GM23338 (cell line): ENCODE data around the gene RNF19B. TPM values are rescaled to one million over a fixed set of nuclear protein-coding genes. Genes with fewer than 3 reads are reported as not detected.

ENCODE experiments used
- ATAC-seq: fragments of 200-7000 bp; cut with Tn5 transposase; 3 replicates; pipeline ENCODE4 v1.9.1; 2020
- DNase-seq: peaks from one replicate; pipeline ENCODE4 v3.0.0-alpha.2; 2015; ENCODE audit warnings: low spot score
- H2AFZ ChIP-seq: fragments of 200-600 bp; sonication (generic); 2 replicates; pipeline ENCODE4 v1.8.0; 2016; ENCODE audit warnings: antibody characterized with exemption, mild to moderate bottlenecking, moderate library complexity
- H3F3A ChIP-seq: fragments of 200-600 bp; sonication (generic); replicated peaks from 2 replicates; pipeline ENCODE4 v1.8.0; 2017; ENCODE audit warnings: antibody characterized with exemption, mixed run types, low read depth
- H3K27ac ChIP-seq: fragments of 200-600 bp; sonication (generic); 2 replicates; pipeline ENCODE4 v1.6.1; 2016; ENCODE audit warnings: low read depth
- H3K27me3 ChIP-seq: fragments of 200-600 bp; sonication (generic); 2 replicates; pipeline ENCODE4 v1.8.0; 2016; ENCODE audit warnings: mild to moderate bottlenecking, mixed run types, moderate library complexity; ENCODE audit not compliant: insufficient read depth
- H3K36me3 ChIP-seq: fragments of 200-600 bp; sonication (generic); 2 replicates; pipeline ENCODE4 v1.8.0; 2016; ENCODE audit warnings: mild to moderate bottlenecking; ENCODE audit not compliant: insufficient read depth
- H3K4me1 ChIP-seq: fragments of 200-600 bp; sonication (generic); 2 replicates; pipeline ENCODE4 v1.8.0; 2016; ENCODE audit warnings: mild to moderate bottlenecking, moderate library complexity; ENCODE audit not compliant: insufficient read depth
- H3K4me2 ChIP-seq: fragments of 200-600 bp; sonication (generic); 2 replicates; pipeline ENCODE4 v1.7.1; 2017; ENCODE audit warnings: mixed run types
- H3K4me3 ChIP-seq: fragments of 200-600 bp; sonication (generic); 2 replicates; pipeline ENCODE4 v1.6.1; 2016; ENCODE audit warnings: mixed run types
- H3K79me2 ChIP-seq: fragments of 200-600 bp; sonication (generic); replicated peaks from 2 replicates; pipeline ENCODE4 v1.8.0; 2017; ENCODE audit warnings: mild to moderate bottlenecking; ENCODE audit not compliant: insufficient read depth
- H3K9me2 ChIP-seq: fragments of 200-600 bp; sonication (generic); 2 replicates; pipeline ENCODE4 v1.8.0; 2017; ENCODE audit not compliant: insufficient read depth
- H4K20me1 ChIP-seq: fragments of 200-600 bp; sonication (generic); replicated peaks from 2 replicates; pipeline ENCODE4 v1.8.0; 2017; ENCODE audit warnings: mild to moderate bottlenecking; ENCODE audit not compliant: insufficient read depth
- H3K27ac Mint-ChIP-seq: 2 replicates; pipeline ENCODE4 v1.8.0; 2020; ENCODE audit warnings: inconsistent platforms, mild to moderate bottlenecking, moderate library complexity, mixed read lengths
- H3K27me3 Mint-ChIP-seq: 3 replicates; pipeline ENCODE4 v1.8.0; 2022; ENCODE audit warnings: low read depth, mild to moderate bottlenecking, moderate library complexity, mixed read lengths, inconsistent platforms; ENCODE audit not compliant: insufficient read depth, poor library complexity
- H3K36me3 Mint-ChIP-seq: 3 replicates; pipeline ENCODE4 v1.8.0; 2021; ENCODE audit warnings: low read depth, mild to moderate bottlenecking, inconsistent platforms, moderate library complexity, mixed read lengths
- H3K4me1 Mint-ChIP-seq: 3 replicates; pipeline ENCODE4 v1.8.0; 2020; ENCODE audit warnings: mild to moderate bottlenecking, inconsistent platforms, mixed read lengths
- H3K4me3 Mint-ChIP-seq: 3 replicates; pipeline ENCODE4 v1.8.0; 2021; ENCODE audit warnings: moderate library complexity, mild to moderate bottlenecking, inconsistent platforms, mixed read lengths
- H3K9me3 Mint-ChIP-seq: 3 replicates; pipeline ENCODE4 v1.8.0; 2020; ENCODE audit warnings: moderate library complexity, mild to moderate bottlenecking, inconsistent platforms, mixed read lengths
- CREB1 ChIP-seq: fragments of 250-450 bp; sonication (Bioruptor Pico); IDR thresholded peaks from 2 replicates; pipeline ENCODE4 v1.5.0; 2020; ENCODE audit warnings: low read depth, mild to moderate bottlenecking, moderate library complexity
- EZH2 ChIP-seq: fragments of 200-600 bp; sonication (generic); IDR thresholded peaks from one replicate; pipeline ENCODE4 v1.8.0; 2017; ENCODE audit warnings: antibody characterized with exemption, mild to moderate bottlenecking, low read depth; ENCODE audit not compliant: unreplicated experiment
- EZH2phosphoT487 ChIP-seq: fragments of 200-600 bp; sonication (generic); IDR thresholded peaks from one replicate; pipeline ENCODE4 v1.8.1; 2018; ENCODE audit warnings: antibody characterized with exemption; ENCODE audit not compliant: unreplicated experiment
- JUNB ChIP-seq: IDR thresholded peaks from one replicate; pipeline ENCODE4 v1.6.1; 2016; ENCODE audit warnings: antibody characterized with exemption; ENCODE audit not compliant: unreplicated experiment
- POLR2AphosphoS5 ChIP-seq: IDR thresholded peaks from 2 replicates; pipeline ENCODE4 v1.6.1; 2016; ENCODE audit warnings: antibody characterized with exemption, low read depth
- STAT1 ChIP-seq: IDR thresholded peaks from one replicate; pipeline ENCODE4 v1.6.1; 2016; ENCODE audit warnings: antibody characterized with exemption; ENCODE audit not compliant: unreplicated experiment
- ZNF114 ChIP-seq: fragments of 250-450 bp; sonication (Bioruptor Pico); IDR thresholded peaks from 2 replicates; pipeline ENCODE4 v1.5.0; 2020; ENCODE audit warnings: mild to moderate bottlenecking, moderate library complexity
- ZNF331 ChIP-seq: fragments of 250-450 bp; sonication (Bioruptor Pico); IDR thresholded peaks from 2 replicates; pipeline ENCODE4 v1.5.0; 2020; ENCODE audit warnings: low read depth, mild to moderate bottlenecking, moderate library complexity
- polyA plus RNA-seq: library from polyadenylated mRNA; unstranded; fragments of >200 nt; fragmentation: Nextera tagmentation; extraction: Ambion mirVana; gene quantifications from 2 replicates; pipeline ENCODE4 v1.2.1, GENCODE V29; 2016
- total RNA-seq: library from RNA; depleted of rRNA; stranded (reverse); fragments of >200 nt; shearing (Covaris generic); gene quantifications from 2 replicates; pipeline ENCODE4 v1.2.3, GENCODE V29; 2014
- TF ChIP-seq, protein P1 (sequence below): IDR thresholded peaks from 2 replicates; pipeline ENCODE4 v1.6.1; 2016; ENCODE audit warnings: antibody characterized with exemption
- TF ChIP-seq, protein P2 (sequence below): fragments of 250-450 bp; sonication (Bioruptor Pico); IDR thresholded peaks from 2 replicates; pipeline ENCODE4 v1.5.0; 2020; ENCODE audit warnings: mild to moderate bottlenecking, moderate library complexity
- TF ChIP-seq, protein P3 (sequence below), 2 experiments: fragments of 200-600 bp in 1 of 2; sonication (generic) in 1 of 2; conservative IDR thresholded peaks; 2 replicates each; pipeline versions ENCODE4 v1.5.1 to v1.6.1; 2016 to 2017; ENCODE audit warnings: antibody characterized with exemption in 2 of 2, low read depth in 2 of 2, mild to moderate bottlenecking in 2 of 2, moderate library complexity in 1 of 2
- TF ChIP-seq, protein P4 (sequence below): IDR thresholded peaks from one replicate; pipeline ENCODE4 v1.6.1; 2018; ENCODE audit warnings: antibody characterized with exemption; ENCODE audit not compliant: unreplicated experiment

RNF19B gene
- total and polyA plus RNA-seq, 2 experiments from 2014 or later: 2.9 to 11.9 TPM

DNA sequence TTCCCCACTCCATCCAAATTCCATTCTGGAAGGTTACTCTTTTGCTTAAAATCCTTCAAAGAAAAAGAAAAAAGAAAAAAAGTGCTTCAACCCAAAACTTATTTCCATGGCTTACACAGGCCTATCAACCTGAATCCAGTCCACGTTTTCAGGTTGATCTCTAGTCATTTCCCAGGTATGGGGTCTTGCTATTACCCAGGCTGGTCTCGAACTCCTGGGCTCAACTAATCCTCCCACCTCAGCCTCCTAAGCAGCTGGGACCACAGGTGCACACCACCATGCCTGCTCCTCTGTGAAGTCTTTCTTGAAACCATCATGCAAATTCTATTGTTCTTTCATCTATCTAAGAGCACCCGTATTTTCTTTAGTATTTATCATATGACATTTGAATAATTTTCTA lies 7.6 kb downstream of the RNF19B start:
- no peaks in the 10 kb centered on the region for H3K27me3 ChIP-seq
- no peak overlapping the region for H2AFZ ChIP-seq
- H3K79me2 ChIP-seq: peaks cover 60% of the 10 kb centered on the region
- no peaks in the 10 kb centered on the region for H3K4me1 ChIP-seq
- H3K36me3 Mint-ChIP-seq: no peaks in the 10 kb centered on the region
- no peak overlapping the region for H3K27ac ChIP-seq
- no peak for DNase-seq
- no peaks in the 10 kb centered on the region for H3K36me3 ChIP-seq
- no peak overlapping the region for H3K27ac Mint-ChIP-seq
- no peak overlapping the region for H3K4me3 ChIP-seq
- TF ChIP-seq POLR2AphosphoS5 (no peak), EZH2 (no peak), CREB1 (CRISPR knock-in tag) (no peak), JUNB (no peak), EZH2phosphoT487 (no peak), ZNF331 (CRISPR knock-in tag) (no peak), ZNF114 (CRISPR knock-in tag) (no peak), STAT1 (no peak)
- TF ChIP-seq, protein P1, sequence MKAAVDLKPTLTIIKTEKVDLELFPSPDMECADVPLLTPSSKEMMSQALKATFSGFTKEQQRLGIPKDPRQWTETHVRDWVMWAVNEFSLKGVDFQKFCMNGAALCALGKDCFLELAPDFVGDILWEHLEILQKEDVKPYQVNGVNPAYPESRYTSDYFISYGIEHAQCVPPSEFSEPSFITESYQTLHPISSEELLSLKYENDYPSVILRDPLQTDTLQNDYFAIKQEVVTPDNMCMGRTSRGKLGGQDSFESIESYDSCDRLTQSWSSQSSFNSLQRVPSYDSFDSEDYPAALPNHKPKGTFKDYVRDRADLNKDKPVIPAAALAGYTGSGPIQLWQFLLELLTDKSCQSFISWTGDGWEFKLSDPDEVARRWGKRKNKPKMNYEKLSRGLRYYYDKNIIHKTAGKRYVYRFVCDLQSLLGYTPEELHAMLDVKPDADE: no peak
- TF ChIP-seq, protein P2, sequence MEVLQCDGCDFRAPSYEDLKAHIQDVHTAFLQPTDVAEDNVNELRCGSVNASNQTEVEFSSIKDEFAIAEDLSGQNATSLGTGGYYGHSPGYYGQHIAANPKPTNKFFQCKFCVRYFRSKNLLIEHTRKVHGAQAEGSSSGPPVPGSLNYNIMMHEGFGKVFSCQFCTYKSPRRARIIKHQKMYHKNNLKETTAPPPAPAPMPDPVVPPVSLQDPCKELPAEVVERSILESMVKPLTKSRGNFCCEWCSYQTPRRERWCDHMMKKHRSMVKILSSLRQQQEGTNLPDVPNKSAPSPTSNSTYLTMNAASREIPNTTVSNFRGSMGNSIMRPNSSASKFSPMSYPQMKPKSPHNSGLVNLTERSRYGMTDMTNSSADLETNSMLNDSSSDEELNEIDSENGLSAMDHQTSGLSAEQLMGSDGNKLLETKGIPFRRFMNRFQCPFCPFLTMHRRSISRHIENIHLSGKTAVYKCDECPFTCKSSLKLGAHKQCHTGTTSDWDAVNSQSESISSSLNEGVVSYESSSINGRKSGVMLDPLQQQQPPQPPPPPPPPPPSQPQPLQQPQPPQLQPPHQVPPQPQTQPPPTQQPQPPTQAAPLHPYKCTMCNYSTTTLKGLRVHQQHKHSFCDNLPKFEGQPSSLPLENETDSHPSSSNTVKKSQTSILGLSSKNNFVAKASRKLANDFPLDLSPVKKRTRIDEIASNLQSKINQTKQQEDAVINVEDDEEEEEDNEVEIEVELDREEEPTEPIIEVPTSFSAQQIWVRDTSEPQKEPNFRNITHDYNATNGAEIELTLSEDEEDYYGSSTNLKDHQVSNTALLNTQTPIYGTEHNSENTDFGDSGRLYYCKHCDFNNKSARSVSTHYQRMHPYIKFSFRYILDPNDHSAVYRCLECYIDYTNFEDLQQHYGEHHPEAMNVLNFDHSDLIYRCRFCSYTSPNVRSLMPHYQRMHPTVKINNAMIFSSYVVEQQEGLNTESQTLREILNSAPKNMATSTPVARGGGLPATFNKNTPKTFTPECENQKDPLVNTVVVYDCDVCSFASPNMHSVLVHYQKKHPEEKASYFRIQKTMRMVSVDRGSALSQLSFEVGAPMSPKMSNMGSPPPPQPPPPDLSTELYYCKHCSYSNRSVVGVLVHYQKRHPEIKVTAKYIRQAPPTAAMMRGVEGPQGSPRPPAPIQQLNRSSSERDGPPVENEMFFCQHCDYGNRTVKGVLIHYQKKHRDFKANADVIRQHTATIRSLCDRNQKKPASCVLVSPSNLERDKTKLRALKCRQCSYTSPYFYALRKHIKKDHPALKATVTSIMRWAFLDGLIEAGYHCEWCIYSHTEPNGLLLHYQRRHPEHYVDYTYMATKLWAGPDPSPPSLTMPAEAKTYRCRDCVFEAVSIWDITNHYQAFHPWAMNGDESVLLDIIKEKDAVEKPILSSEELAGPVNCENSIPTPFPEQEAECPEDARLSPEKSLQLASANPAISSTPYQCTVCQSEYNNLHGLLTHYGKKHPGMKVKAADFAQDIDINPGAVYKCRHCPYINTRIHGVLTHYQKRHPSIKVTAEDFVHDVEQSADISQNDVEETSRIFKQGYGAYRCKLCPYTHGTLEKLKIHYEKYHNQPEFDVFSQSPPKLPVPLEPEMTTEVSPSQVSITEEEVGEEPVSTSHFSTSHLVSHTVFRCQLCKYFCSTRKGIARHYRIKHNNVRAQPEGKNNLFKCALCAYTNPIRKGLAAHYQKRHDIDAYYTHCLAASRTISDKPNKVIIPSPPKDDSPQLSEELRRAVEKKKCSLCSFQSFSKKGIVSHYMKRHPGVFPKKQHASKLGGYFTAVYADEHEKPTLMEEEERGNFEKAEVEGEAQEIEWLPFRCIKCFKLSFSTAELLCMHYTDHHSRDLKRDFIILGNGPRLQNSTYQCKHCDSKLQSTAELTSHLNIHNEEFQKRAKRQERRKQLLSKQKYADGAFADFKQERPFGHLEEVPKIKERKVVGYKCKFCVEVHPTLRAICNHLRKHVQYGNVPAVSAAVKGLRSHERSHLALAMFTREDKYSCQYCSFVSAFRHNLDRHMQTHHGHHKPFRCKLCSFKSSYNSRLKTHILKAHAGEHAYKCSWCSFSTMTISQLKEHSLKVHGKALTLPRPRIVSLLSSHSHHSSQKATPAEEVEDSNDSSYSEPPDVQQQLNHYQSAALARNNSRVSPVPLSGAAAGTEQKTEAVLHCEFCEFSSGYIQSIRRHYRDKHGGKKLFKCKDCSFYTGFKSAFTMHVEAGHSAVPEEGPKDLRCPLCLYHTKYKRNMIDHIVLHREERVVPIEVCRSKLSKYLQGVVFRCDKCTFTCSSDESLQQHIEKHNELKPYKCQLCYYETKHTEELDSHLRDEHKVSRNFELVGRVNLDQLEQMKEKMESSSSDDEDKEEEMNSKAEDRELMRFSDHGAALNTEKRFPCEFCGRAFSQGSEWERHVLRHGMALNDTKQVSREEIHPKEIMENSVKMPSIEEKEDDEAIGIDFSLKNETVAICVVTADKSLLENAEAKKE (CRISPR knock-in tag): no peak
- TF ChIP-seq, protein P3, sequence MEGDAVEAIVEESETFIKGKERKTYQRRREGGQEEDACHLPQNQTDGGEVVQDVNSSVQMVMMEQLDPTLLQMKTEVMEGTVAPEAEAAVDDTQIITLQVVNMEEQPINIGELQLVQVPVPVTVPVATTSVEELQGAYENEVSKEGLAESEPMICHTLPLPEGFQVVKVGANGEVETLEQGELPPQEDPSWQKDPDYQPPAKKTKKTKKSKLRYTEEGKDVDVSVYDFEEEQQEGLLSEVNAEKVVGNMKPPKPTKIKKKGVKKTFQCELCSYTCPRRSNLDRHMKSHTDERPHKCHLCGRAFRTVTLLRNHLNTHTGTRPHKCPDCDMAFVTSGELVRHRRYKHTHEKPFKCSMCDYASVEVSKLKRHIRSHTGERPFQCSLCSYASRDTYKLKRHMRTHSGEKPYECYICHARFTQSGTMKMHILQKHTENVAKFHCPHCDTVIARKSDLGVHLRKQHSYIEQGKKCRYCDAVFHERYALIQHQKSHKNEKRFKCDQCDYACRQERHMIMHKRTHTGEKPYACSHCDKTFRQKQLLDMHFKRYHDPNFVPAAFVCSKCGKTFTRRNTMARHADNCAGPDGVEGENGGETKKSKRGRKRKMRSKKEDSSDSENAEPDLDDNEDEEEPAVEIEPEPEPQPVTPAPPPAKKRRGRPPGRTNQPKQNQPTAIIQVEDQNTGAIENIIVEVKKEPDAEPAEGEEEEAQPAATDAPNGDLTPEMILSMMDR (conservative IDR thresholded peaks at IDR 0.05; ENCODE audit: low read depth in 2 of 2): no peak
- TF ChIP-seq, protein P4, sequence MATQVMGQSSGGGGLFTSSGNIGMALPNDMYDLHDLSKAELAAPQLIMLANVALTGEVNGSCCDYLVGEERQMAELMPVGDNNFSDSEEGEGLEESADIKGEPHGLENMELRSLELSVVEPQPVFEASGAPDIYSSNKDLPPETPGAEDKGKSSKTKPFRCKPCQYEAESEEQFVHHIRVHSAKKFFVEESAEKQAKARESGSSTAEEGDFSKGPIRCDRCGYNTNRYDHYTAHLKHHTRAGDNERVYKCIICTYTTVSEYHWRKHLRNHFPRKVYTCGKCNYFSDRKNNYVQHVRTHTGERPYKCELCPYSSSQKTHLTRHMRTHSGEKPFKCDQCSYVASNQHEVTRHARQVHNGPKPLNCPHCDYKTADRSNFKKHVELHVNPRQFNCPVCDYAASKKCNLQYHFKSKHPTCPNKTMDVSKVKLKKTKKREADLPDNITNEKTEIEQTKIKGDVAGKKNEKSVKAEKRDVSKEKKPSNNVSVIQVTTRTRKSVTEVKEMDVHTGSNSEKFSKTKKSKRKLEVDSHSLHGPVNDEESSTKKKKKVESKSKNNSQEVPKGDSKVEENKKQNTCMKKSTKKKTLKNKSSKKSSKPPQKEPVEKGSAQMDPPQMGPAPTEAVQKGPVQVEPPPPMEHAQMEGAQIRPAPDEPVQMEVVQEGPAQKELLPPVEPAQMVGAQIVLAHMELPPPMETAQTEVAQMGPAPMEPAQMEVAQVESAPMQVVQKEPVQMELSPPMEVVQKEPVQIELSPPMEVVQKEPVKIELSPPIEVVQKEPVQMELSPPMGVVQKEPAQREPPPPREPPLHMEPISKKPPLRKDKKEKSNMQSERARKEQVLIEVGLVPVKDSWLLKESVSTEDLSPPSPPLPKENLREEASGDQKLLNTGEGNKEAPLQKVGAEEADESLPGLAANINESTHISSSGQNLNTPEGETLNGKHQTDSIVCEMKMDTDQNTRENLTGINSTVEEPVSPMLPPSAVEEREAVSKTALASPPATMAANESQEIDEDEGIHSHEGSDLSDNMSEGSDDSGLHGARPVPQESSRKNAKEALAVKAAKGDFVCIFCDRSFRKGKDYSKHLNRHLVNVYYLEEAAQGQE: no peak
- H3K4me2 ChIP-seq: no peak overlapping the region
- H3K27me3 Mint-ChIP-seq: peaks cover 5% of the 10 kb centered on the region
- no peak overlapping the region for H3K4me3 Mint-ChIP-seq
- no peak for ATAC-seq
- peaks cover 2% of the 10 kb centered on the region; the same call in 2 of the 3 replicates for H3K4me1 Mint-ChIP-seq
- no peaks in the 10 kb centered on the region for H3K9me2 ChIP-seq
- no peaks in the 10 kb centered on the region for H3F3A ChIP-seq
- peaks cover 20% of the 10 kb centered on the region for H4K20me1 ChIP-seq
- no peaks in the 10 kb centered on the region for H3K9me3 Mint-ChIP-seq
